K562 (cell line): ENCODE data around the gene DHODH. TPM values are rescaled to one million over a fixed set of nuclear protein-coding genes. Genes with fewer than 3 reads are reported as not detected.

Experiments used
- ATAC-seq: fragments of 200-7000 bp; cut with Tn5 transposase; 3 replicates; pipeline ENCODE4 v1.9.1; 2020; ENCODE audit warnings: moderate library complexity
- BruUV-seq: library from RNA; stranded (reverse); fragments of 400-500 nt; replicated peaks from 2 replicates; lab custom pipeline; 2021; lab: Mats Ljungman, UMichigan
- CTCF ChIA-PET: fragments of 300-600 bp; formaldehyde crosslinking; extraction: SDS; loops from one replicate; lab custom pipeline; 2021; ENCODE audit warnings: low intra/inter-chr PET ratio; lab: Yijun Ruan, JAX
- POLR2A ChIA-PET: fragments of 300-600, 350-650 bp; sonication (Branson Sonifier 250); formaldehyde crosslinking; extraction: SDS; loops from one replicate; lab custom pipeline; 2021; ENCODE audit warnings: antibody characterized with exemption, inconsistent platforms; lab: Yijun Ruan, JAX
- DNase-seq, 4 experiments: peaks; one replicate each; pipeline versions ENCODE4 v3.0.0 to v3.0.0-alpha.2; 2011 to 2018; ENCODE audit warnings: low spot score in 3 of 4, mixed read lengths in 3 of 4; ENCODE audit errors: extremely low read depth in 1 of 4
- FAIRE-seq: peaks from 2 replicates; lab custom pipeline; 2011; peaks lifted over from hg19 to GRCh38; lab: Jason Lieb, UNC
- H2AFZ ChIP-seq: 2 replicates; pipeline ENCODE4 v1.6.0; 2011; ENCODE audit warnings: low read depth, low read length, control low read depth, inconsistent platforms
- H3K27ac ChIP-seq: fragments of 200-600 bp; 3 replicates; pipeline ENCODE4 v1.8.0; 2011; ENCODE audit warnings: low read depth, mild to moderate bottlenecking, control low read depth, inconsistent platforms, low read length, moderate library complexity, mixed read lengths; ENCODE audit errors: extremely low read depth
- H3K27me3 ChIP-seq, 2 experiments: fragments of 300-600 bp in 1 of 2; 2 replicates in 1 of 2; 3 replicates in 1 of 2; pipeline versions ENCODE4 v1.6.0 to v1.8.0; 2011; ENCODE audit warnings: inconsistent platforms in 2 of 2, low read length in 2 of 2, mild to moderate bottlenecking in 1 of 2, mixed read lengths in 1 of 2, moderate library complexity in 1 of 2; ENCODE audit not compliant: control insufficient read depth in 2 of 2, insufficient read depth in 2 of 2
- H3K36me3 ChIP-seq: fragments of 300-600 bp; 3 replicates; pipeline ENCODE4 v1.8.0; 2011; ENCODE audit warnings: mild to moderate bottlenecking, low read length, inconsistent platforms; ENCODE audit not compliant: control insufficient read depth, insufficient read depth
- H3K4me1 ChIP-seq, 2 experiments: fragments of 200-600 bp in 1 of 2; replicated peaks in 1 of 2; 2 replicates in 1 of 2; 3 replicates in 1 of 2; pipeline versions ENCODE4 v1.5.1 to v1.8.0; 2011; ENCODE audit warnings: inconsistent platforms in 2 of 2, low read length in 2 of 2, mild to moderate bottlenecking in 1 of 2, mixed read lengths in 1 of 2, moderate library complexity in 1 of 2; ENCODE audit not compliant: control insufficient read depth in 2 of 2, insufficient read depth in 2 of 2
- H3K4me2 ChIP-seq: 2 replicates; pipeline ENCODE4 v1.6.1; 2011; ENCODE audit warnings: low read length, control low read depth, inconsistent platforms, mixed read lengths; ENCODE audit not compliant: insufficient read depth
- H3K4me3 ChIP-seq: fragments of 200-600 bp; sonication (generic), shearing (Covaris generic); 2 replicates; pipeline ENCODE4 v1.5.1; 2016; ENCODE audit warnings: control low read depth, inconsistent platforms
- H3K79me2 ChIP-seq: fragments of 200-600 bp; 3 replicates; pipeline ENCODE4 v1.8.0; 2011; ENCODE audit warnings: low read length, inconsistent platforms; ENCODE audit not compliant: control insufficient read depth, insufficient read depth
- H3K9ac ChIP-seq, 2 experiments: 2 replicates each; pipeline versions ENCODE4 v1.6.0 to v1.6.1; 2011; ENCODE audit warnings: low read depth in 2 of 2, low read length in 2 of 2, control low read depth in 1 of 2, inconsistent platforms in 1 of 2, mild to moderate bottlenecking in 1 of 2, mixed read lengths in 1 of 2; ENCODE audit not compliant: insufficient read depth in 1 of 2
- H3K9me1 ChIP-seq: one replicate; pipeline ENCODE4 v1.6.0; 2011; ENCODE audit warnings: inconsistent platforms, mild to moderate bottlenecking, low read length, moderate library complexity; ENCODE audit not compliant: control insufficient read depth, insufficient read depth
- H3K9me3 ChIP-seq: replicated peaks from 2 replicates; pipeline ENCODE4 v1.5.1; 2011; ENCODE audit warnings: low read depth, low read length, inconsistent platforms; ENCODE audit not compliant: control insufficient read depth, insufficient read depth
- H4K20me1 ChIP-seq: replicated peaks from 2 replicates; pipeline ENCODE4 v1.6.1; 2011; ENCODE audit warnings: low read length, inconsistent platforms, mixed read lengths; ENCODE audit not compliant: control insufficient read depth, insufficient read depth
- ATF1 ChIP-seq, 2 experiments: fragments of 450-650 bp in 1 of 2; IDR thresholded peaks; 2 replicates each; pipeline ENCODE4 v1.6.1; 2016; ENCODE audit warnings: missing compliant biosample characterization in 1 of 2, missing genetic modification characterization in 1 of 2
- DLX4 ChIP-seq: fragments of 250-450 bp; sonication (Bioruptor Pico); IDR thresholded peaks from 2 replicates; pipeline ENCODE4 v1.6.1; 2021; ENCODE audit warnings: mild to moderate bottlenecking
- E2F4 ChIP-seq: sonication (generic); formaldehyde crosslinking; IDR thresholded peaks from 2 replicates; pipeline ENCODE4 v1.8.0; 2022; ENCODE audit warnings: mild to moderate bottlenecking, low read depth, missing genetic modification reagents
- EHMT2 ChIP-seq: fragments of 450-650 bp; IDR thresholded peaks from 2 replicates; pipeline ENCODE4 v1.6.1; 2018; ENCODE audit warnings: antibody characterized with exemption
- HES1 ChIP-seq: fragments of 450-650 bp; IDR thresholded peaks from 2 replicates; pipeline ENCODE4 v1.6.1; 2016; ENCODE audit warnings: low read depth, mild to moderate bottlenecking, moderate library complexity
- MITF ChIP-seq: IDR thresholded peaks from 2 replicates; pipeline ENCODE4 v1.6.1; 2014; ENCODE audit warnings: antibody characterized with exemption
- NFYB ChIP-seq: IDR thresholded peaks from 2 replicates; pipeline ENCODE4 v1.6.1; 2011; ENCODE audit warnings: mild to moderate bottlenecking, moderate library complexity; ENCODE audit not compliant: insufficient read length; ENCODE audit errors: extremely low read depth
- PHF21A ChIP-seq: fragments of 450-650 bp; IDR thresholded peaks from 2 replicates; pipeline ENCODE4 v1.6.1; 2017; ENCODE audit warnings: low read depth, borderline replicate concordance
- RAD51 ChIP-seq: fragments of 450-650 bp; IDR thresholded peaks from 2 replicates; pipeline ENCODE4 v1.7.1; 2016; ENCODE audit warnings: low read depth, mild to moderate bottlenecking, borderline replicate concordance
- ZNF165 ChIP-seq: fragments of 250-450 bp; sonication (Bioruptor Pico); IDR thresholded peaks from 2 replicates; pipeline ENCODE4 v1.4.0; 2020; ENCODE audit warnings: borderline replicate concordance
- WGBS: fragments of 100-300 bp; shearing (Covaris generic); methylation state at CpG from one replicate; pipeline ENCODE4 v1.1.6; 2016; ENCODE audit warnings: low coverage, mixed read lengths; ENCODE audit not compliant: insufficient coverage; ENCODE audit errors: missing lambda C conversion rate; 5-methylcytosine and 5-hydroxymethylcytosine counted together
- in situ Hi-C: fragments of 300-500 bp; cut with MboI; formaldehyde crosslinking; loops from 4 replicates; pipeline ENCODE4 v1.15.0; 2018; ENCODE audit warnings: inconsistent platforms, mixed read lengths
- intact Hi-C: fragments of 100-400 bp; cut with micrococcal nuclease; formaldehyde crosslinking; loops from 2 replicates; pipeline ENCODE4 v1.14.2; 2022
- polyA plus RNA-seq, 8 experiments: library from polyadenylated mRNA; depleted of rRNA in 4 of 8; stranded (reverse) in 5 of 8; unstranded in 3 of 8; fragments of >200 nt; fragmentation: Nextera tagmentation in 2 of 8; fragmentation: Illumina TruSeq in 1 of 8; extraction: Ambion mirVana in 2 of 8; extraction: Trizol in 1 of 8; gene quantifications; 2 replicates each; pipeline versions ENCODE4 v1.2.1 to v1.2.3, GENCODE V29; 2011 to 2014; ENCODE audit warnings: inconsistent platforms in 1 of 8, missing spikeins in 1 of 8
- total RNA-seq, 7 experiments: library from RNA; depleted of rRNA in 6 of 7; stranded (reverse); fragments of >200 nt in 6 of 7; fragmentation: Illumina TruSeq in 2 of 7; extraction: Trizol in 2 of 7; gene quantifications; 2 replicates each; pipeline versions ENCODE4 v1.2.1 to v1.2.3, GENCODE V29; 2011 to 2021; ENCODE audit warnings: low replicate concordance in 1 of 7

The DHODH gene
- total and polyA plus RNA-seq, 9 of the 15 experiments (the other 6 are each of a cell fraction or from before 2014, with no cell fraction given) = 4.3 to 19.9 (median 12.7) TPM

- peak; percentile 45; the same call in 1 of the 3 replicates for ATAC-seq
- no peak for DNase-seq
- in situ Hi-C loops (no loop called here), intact Hi-C loops (no loop called here)
- FAIRE-seq = peak; percentile 62
- Histone ChIP-seq H3K9ac (no peak overlapping the region), H3K9me1 (no peaks in the 10 kb centered on the region), H2AFZ (no peak overlapping the region), H3K36me3 (no peaks in the 10 kb centered on the region), H3K4me3 (no peak overlapping the region), H3K27me3 (no peaks in the 10 kb centered on the region; a peak in 1 of 5 replicates), H3K9me3 (no peaks in the 10 kb centered on the region), H3K4me1 (no peaks in the 10 kb centered on the region; a peak in 1 of 5 replicates), H3K4me2 (no peak overlapping the region), H4K20me1 (no peaks in the 10 kb centered on the region), H3K27ac (no peak overlapping the region), H3K79me2 (no peaks in the 10 kb centered on the region)
- WGBS = 23% methylated on average over 5 of the region's 5 CpGs
- BruUV-seq = no TSS peak
- ChIA-PET POLR2A (interaction anchor here (0.7 to 1.2 kb wide), 2 partner anchors 16 to 37 kb away, joined by 5 read pairs; no protein-coding TSS in a partner anchor), CTCF (no interaction called here)
- TF ChIP-seq RAD51 (no peak), HES1 (no peak), E2F4 (no peak), PHF21A (no peak), ZNF165 (no peak), EHMT2 (no peak), DLX4 (CRISPR knock-in tag) (no peak), NFYB (no peak), ATF1 (CRISPR knock-in tag; IDR thresholded peaks at IDR 0.05) (no peak), ATF1 (tag; IDR thresholded peaks at IDR 0.05) (no peak), MITF (no peak)
These were observed 27.6 kb downstream of the DHODH start for GRCh38 chr16:72036098-72036497.
